HG03175 (cell line): ENCODE measurements around the gene SEMA6A.

Experiments used
- ATAC-seq: cut with Tn5 transposase; IDR thresholded peaks from one replicate; pipeline ENCODE4 v1.9.1; 2021; ENCODE audit warnings: mild to moderate bottlenecking, moderate library complexity; ENCODE audit not compliant: unreplicated experiment

Gene SEMA6A

GRCh38 chr5:116467465-116467843 lies 107.2 kb downstream of the SEMA6A start:
- no peak for ATAC-seq

- no peak for ATAC-seq
Observed at GRCh38 chr5:116466727-116467464, 107.7 kb downstream of the SEMA6A start.

- no peak for ATAC-seq
Observed at GRCh38 chr5:116465411-116465810, 109.2 kb downstream of the SEMA6A start.

- no peak for ATAC-seq
Observed at GRCh38 chr5:116464144-116464708, 110.4 kb downstream of the SEMA6A start.

GRCh38 chr5:116462500-116462899 lies 112.1 kb downstream of the SEMA6A start:
- no peak for ATAC-seq

GRCh38 chr5:116459301-116459700 lies 115.3 kb downstream of the SEMA6A start:
- ATAC-seq = no peak

GRCh38 chr5:116457062-116457461 lies 117.6 kb downstream of the SEMA6A start:
- no peak for ATAC-seq

GRCh38 chr5:116456036-116456435 lies 118.6 kb downstream of the SEMA6A start:
- ATAC-seq = no peak

- no peak for ATAC-seq
Observed at GRCh38 chr5:116455061-116455460, 119.6 kb downstream of the SEMA6A start.

GRCh38 chr5:116454417-116454927 lies 120.2 kb downstream of the SEMA6A start:
- ATAC-seq = peak; percentile 98

- no peak for ATAC-seq
Observed at GRCh38 chr5:116453988-116454411, 120.6 kb downstream of the SEMA6A start.

- ATAC-seq = no peak
Observed at GRCh38 chr5:116452774-116453368, 121.8 kb downstream of the SEMA6A start.

- no peak for ATAC-seq
Observed at GRCh38 chr5:116451905-116452450, 122.6 kb downstream of the SEMA6A start.

- ATAC-seq = no peak
Observed at GRCh38 chr5:116451066-116451465, 123.6 kb downstream of the SEMA6A start.

GRCh38 chr5:116449458-116449857 lies 125.2 kb downstream of the SEMA6A start:
- no peak for ATAC-seq

GRCh38 chr5:116448870-116449427 lies 125.7 kb downstream of the SEMA6A start:
- ATAC-seq = no peak

- no peak for ATAC-seq
Observed at GRCh38 chr5:116448450-116448849, 126.2 kb downstream of the SEMA6A start.

- ATAC-seq = no peak
Observed at GRCh38 chr5:116446356-116447005, 128.1 kb downstream of the SEMA6A start.

- ATAC-seq = no peak
Observed at GRCh38 chr5:116445311-116445710, 129.3 kb downstream of the SEMA6A start.

- no peak for ATAC-seq
Observed at GRCh38 chr5:116444373-116445295, 130.0 kb downstream of the SEMA6A start.
